ENCODE results near the gene UBE2J2. TPM values are rescaled to one million over a fixed set of nuclear protein-coding genes. Genes with fewer than 3 reads are reported as not detected.
A peak's percentile ranks its signal among the peaks of the same experiment; 100 is the strongest.

UBE2J2 gene
- total RNA-seq, 2 donors from 2014 or later = 59.4 to 80.5 TPM

GRCh38 chr1:1278620-1279019 lies 5.0 kb upstream of the UBE2J2 start:
- Mint-ChIP-seq H3K27ac (no peak overlapping the region), H3K9me3 (no peaks in the 10 kb centered on the region), H3K36me3 (no peaks in the 10 kb centered on the region)
- no peak for ATAC-seq
- DNase-seq (ENCODE audit: low spot score in 2 of 2) = no peak

- Mint-ChIP-seq H3K9me3 (no peaks in the 10 kb centered on the region), H3K36me3 (peaks cover 13 to 14% of the 10 kb centered on the region in 2 donors), H3K27ac (no peak overlapping the region)
- no peak for ATAC-seq
- no peak for DNase-seq (ENCODE audit: low spot score in 2 of 2)
Measured at GRCh38 chr1:1275836-1276235, 2.2 kb upstream of the UBE2J2 start.

- Mint-ChIP-seq H3K27ac (peak overlapping the region in 1 of 2 donors; percentile 68), H3K9me3 (no peaks in the 10 kb centered on the region), H3K36me3 (peaks cover 13 to 14% of the 10 kb centered on the region in 2 donors)
- no peak for ATAC-seq
- DNase-seq (ENCODE audit: low spot score in 2 of 2) = no peak
Measured at GRCh38 chr1:1274931-1275431, 1.3 kb upstream of the UBE2J2 start.

- DNase-seq (ENCODE audit: low spot score in 2 of 2) = no peak
- Mint-ChIP-seq H3K27ac (peak overlapping the region in 1 of 2 donors; percentile 68), H3K9me3 (no peaks in the 10 kb centered on the region), H3K36me3 (peaks cover 13 to 14% of the 10 kb centered on the region in 2 donors)
- ATAC-seq = no peak
Measured at GRCh38 chr1:1274299-1274930, 761 bp upstream of the UBE2J2 start.

GRCh38 chr1:1273209-1273511 lies 494 bp downstream of the UBE2J2 start:
- ATAC-seq = peak in 1 of 2 donors; percentile 7
- H3K9me3 Mint-ChIP-seq = no peaks in the 10 kb centered on the region
- peaks cover 13 to 14% of the 10 kb centered on the region in 2 donors for H3K36me3 Mint-ChIP-seq
- DNase-seq (ENCODE audit: low spot score in 2 of 2) = no peak
- H3K27ac Mint-ChIP-seq = peak overlapping the region; percentile 89 to 93

- peak overlapping the region; percentile 89 to 93 for H3K27ac Mint-ChIP-seq
- no peak for ATAC-seq
- H3K36me3 Mint-ChIP-seq = peaks cover 13 to 14% of the 10 kb centered on the region in 2 donors
- H3K9me3 Mint-ChIP-seq = no peaks in the 10 kb centered on the region
- no peak for DNase-seq (ENCODE audit: low spot score in 2 of 2)
Measured at GRCh38 chr1:1272341-1273208, 1.1 kb downstream of the UBE2J2 start.

GRCh38 chr1:1270813-1271212 lies 2.8 kb downstream of the UBE2J2 start:
- H3K36me3 Mint-ChIP-seq = peaks cover 13 to 14% of the 10 kb centered on the region in 2 donors
- no peak for ATAC-seq
- peak overlapping the region; percentile 88 to 89 for H3K27ac Mint-ChIP-seq

GRCh38 chr1:1268284-1268682 lies 5.4 kb downstream of the UBE2J2 start:
- no peak for DNase-seq (ENCODE audit: low spot score in 2 of 2)
- Mint-ChIP-seq H3K9me3 (no peaks in the 10 kb centered on the region), H3K36me3 (peaks cover 13 to 14% of the 10 kb centered on the region in 2 donors), H3K27ac (no peak overlapping the region)
- ATAC-seq = no peak

More at GRCh38 chr1:1270813-1271212, 2.8 kb downstream of the UBE2J2 start:
- DNase-seq (ENCODE audit: low spot score in 2 of 2) = no peak
- no peaks in the 10 kb centered on the region for H3K9me3 Mint-ChIP-seq

- Mint-ChIP-seq H3K27ac (no peak overlapping the region), H3K36me3 (peaks cover 8 to 11% of the 10 kb centered on the region in 2 donors), H3K9me3 (no peaks in the 10 kb centered on the region)
- DNase-seq (ENCODE audit: low spot score in 2 of 2) (no peak), ATAC-seq (no peak)
Measured at GRCh38 chr1:1267488-1268283, 6.0 kb downstream of the UBE2J2 start.

GRCh38 chr1:1264868-1265272 lies 8.8 kb downstream of the UBE2J2 start:
- no peak for DNase-seq (ENCODE audit: low spot score in 2 of 2)
- Mint-ChIP-seq H3K27ac (no peak overlapping the region), H3K36me3 (peaks cover 2 to 5% of the 10 kb centered on the region in 2 donors)

GRCh38 chr1:1264026-1264425 lies 9.6 kb downstream of the UBE2J2 start:
- no peaks in the 10 kb centered on the region for H3K9me3 Mint-ChIP-seq
- peaks cover 5 to 9% of the 10 kb centered on the region in 2 donors for H3K36me3 Mint-ChIP-seq
- ATAC-seq (no peak), DNase-seq (ENCODE audit: low spot score in 2 of 2) (no peak)
- H3K27ac Mint-ChIP-seq = no peak overlapping the region

More at GRCh38 chr1:1264868-1265272, 8.8 kb downstream of the UBE2J2 start:
- H3K9me3 Mint-ChIP-seq = no peaks in the 10 kb centered on the region
- no peak for ATAC-seq

GRCh38 chr1:1262758-1263157 lies 10.9 kb downstream of the UBE2J2 start:
- H3K9me3 Mint-ChIP-seq = no peaks in the 10 kb centered on the region
- H3K27ac Mint-ChIP-seq = no peak overlapping the region
- peaks cover 5 to 10% of the 10 kb centered on the region in 2 donors for H3K36me3 Mint-ChIP-seq
- DNase-seq (ENCODE audit: low spot score in 2 of 2) = no peak
- ATAC-seq = no peak

GRCh38 chr1:1262071-1262470 lies 11.6 kb downstream of the UBE2J2 start:
- no peak overlapping the region for H3K27ac Mint-ChIP-seq
- H3K9me3 Mint-ChIP-seq = no peaks in the 10 kb centered on the region
- DNase-seq (ENCODE audit: low spot score in 2 of 2) (no peak), ATAC-seq (no peak)
- H3K36me3 Mint-ChIP-seq = peaks cover 5 to 13% of the 10 kb centered on the region in 2 donors

GRCh38 chr1:1260843-1261560 lies 12.7 kb downstream of the UBE2J2 start:
- H3K27ac Mint-ChIP-seq = peak overlapping the region; percentile 48 to 92
- peaks cover 5 to 13% of the 10 kb centered on the region in 2 donors for H3K36me3 Mint-ChIP-seq
- no peaks in the 10 kb centered on the region for H3K9me3 Mint-ChIP-seq
- DNase-seq (ENCODE audit: low spot score in 2 of 2) = no peak
- ATAC-seq = peak in 1 of 2 donors; percentile 67

GRCh38 chr1:1259951-1260600 lies 13.6 kb downstream of the UBE2J2 start:
- H3K27ac Mint-ChIP-seq = peak overlapping the region; percentile 48 to 61
- no peaks in the 10 kb centered on the region for H3K9me3 Mint-ChIP-seq

GRCh38 chr1:1259540-1259939 lies 14.1 kb downstream of the UBE2J2 start:
- ATAC-seq (no peak), DNase-seq (ENCODE audit: low spot score in 2 of 2) (no peak)
- peak overlapping the region; percentile 48 to 61 for H3K27ac Mint-ChIP-seq
- H3K36me3 Mint-ChIP-seq = peaks cover 5 to 13% of the 10 kb centered on the region in 2 donors
- no peaks in the 10 kb centered on the region for H3K9me3 Mint-ChIP-seq

More at GRCh38 chr1:1259951-1260600, 13.6 kb downstream of the UBE2J2 start:
- peaks cover 5 to 13% of the 10 kb centered on the region in 2 donors for H3K36me3 Mint-ChIP-seq
- no peak for DNase-seq (ENCODE audit: low spot score in 2 of 2)
- ATAC-seq = no peak
